ENCODE measurements around the gene PEX10.
A peak's percentile ranks its signal among the peaks of the same experiment; 100 is the strongest.

PEX10 gene

GRCh38 chr1:2425892-2426291 lies 13.5 kb upstream of the PEX10 start:
- no peak for DNase-seq (ENCODE audit: low read depth in 2 of 2)

- DNase-seq (ENCODE audit: low read depth in 2 of 2) = no peak
Observed at GRCh38 chr1:2422523-2422922, 10.2 kb upstream of the PEX10 start.

DNA sequence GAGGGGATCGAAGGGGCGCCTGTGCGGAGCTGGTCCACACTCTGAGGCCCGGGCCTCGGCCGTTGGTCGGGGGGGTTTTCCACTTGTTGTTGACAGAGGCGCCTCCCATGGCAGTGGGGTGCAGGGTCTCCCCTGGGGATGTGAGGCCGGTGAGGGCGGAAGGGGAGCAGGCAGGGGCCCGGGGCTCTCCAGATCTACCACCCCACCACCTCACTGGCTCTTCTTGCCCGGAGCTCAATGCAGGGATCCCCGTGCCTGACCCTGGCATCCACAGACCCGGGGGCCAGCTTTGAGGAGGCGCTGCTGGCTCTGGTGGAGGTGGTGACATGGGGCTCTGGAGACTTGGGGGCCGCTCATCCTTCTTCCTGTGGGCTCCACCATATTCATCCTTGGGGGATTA lies 7.1 kb upstream of the PEX10 start:
- DNase-seq (ENCODE audit: low read depth in 2 of 2) = no peak

- no peak for DNase-seq (ENCODE audit: low read depth in 2 of 2)
Observed at GRCh38 chr1:2418791-2419320, 6.5 kb upstream of the PEX10 start.

- DNase-seq (ENCODE audit: low read depth in 2 of 2) = no peak
Observed at GRCh38 chr1:2417833-2418225, 5.5 kb upstream of the PEX10 start.

DNA sequence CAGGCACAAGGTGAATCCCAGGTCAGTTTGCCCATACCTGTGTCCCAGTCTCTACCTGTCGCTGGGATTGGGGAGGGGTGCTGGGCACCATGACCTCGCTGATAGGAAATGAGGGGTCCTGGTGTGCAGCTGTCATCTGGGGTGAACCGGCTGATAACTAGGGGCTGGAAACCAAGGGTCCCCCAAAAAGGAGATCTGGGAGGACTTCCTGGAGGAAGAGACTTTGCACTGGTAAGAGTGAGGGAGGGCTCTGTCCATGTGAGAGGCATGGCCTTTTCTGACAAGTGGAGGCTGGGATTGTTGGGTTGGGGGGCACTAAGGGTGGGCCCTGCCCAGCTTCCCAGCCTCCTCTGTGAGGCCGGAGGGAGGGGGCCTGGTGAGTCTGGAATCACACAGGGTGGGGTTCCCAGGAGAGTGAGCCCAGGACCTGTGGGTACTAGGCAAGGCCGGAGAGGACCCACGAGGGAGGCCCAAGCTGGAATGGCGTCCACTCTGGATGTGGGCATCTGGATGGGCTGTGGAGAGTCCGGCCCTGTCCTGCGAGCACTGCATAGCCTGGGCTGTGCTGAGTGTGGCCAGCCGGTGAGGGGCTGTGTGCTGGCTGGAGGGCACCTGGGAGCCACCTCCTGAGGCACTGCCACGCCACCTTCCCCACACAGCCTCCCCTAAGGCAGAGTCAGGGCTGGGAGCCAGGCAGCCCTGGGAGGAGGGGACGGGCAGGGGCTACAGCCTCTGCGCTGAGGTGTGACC lies 4.9 kb upstream of the PEX10 start:
- no peak for DNase-seq (ENCODE audit: low read depth in 2 of 2)

GRCh38 chr1:2416403-2416802 lies 4.0 kb upstream of the PEX10 start:
- DNase-seq (ENCODE audit: low read depth in 2 of 2) = no peak

GRCh38 chr1:2415801-2416208 lies 3.4 kb upstream of the PEX10 start:
- DNase-seq (ENCODE audit: low read depth in 2 of 2) = no peak

DNA sequence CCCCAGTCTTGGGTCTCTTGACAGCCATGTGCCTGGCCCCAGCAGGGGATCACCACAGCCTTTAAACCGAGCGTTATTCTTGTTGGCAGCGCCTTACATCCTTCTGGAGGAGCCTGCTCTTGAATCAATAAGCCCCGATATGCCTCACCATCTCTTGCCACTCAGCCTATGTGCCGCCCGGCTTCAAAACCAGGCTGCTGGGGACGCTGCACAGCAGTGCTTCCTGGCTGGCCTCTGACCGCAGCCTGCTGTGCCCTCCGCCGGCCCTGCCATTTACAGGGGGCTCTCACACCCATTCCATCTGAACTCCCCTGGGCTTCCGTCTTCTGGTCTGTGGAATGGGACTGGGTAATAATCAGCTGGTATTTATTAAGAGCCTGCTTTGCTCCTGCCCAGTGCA lies 3.0 kb upstream of the PEX10 start:
- DNase-seq (ENCODE audit: low read depth in 2 of 2) = no peak

- DNase-seq (ENCODE audit: low read depth in 2 of 2) = peak; percentile 8 to 18
Observed at GRCh38 chr1:2414297-2414958, 2.1 kb upstream of the PEX10 start.

DNA sequence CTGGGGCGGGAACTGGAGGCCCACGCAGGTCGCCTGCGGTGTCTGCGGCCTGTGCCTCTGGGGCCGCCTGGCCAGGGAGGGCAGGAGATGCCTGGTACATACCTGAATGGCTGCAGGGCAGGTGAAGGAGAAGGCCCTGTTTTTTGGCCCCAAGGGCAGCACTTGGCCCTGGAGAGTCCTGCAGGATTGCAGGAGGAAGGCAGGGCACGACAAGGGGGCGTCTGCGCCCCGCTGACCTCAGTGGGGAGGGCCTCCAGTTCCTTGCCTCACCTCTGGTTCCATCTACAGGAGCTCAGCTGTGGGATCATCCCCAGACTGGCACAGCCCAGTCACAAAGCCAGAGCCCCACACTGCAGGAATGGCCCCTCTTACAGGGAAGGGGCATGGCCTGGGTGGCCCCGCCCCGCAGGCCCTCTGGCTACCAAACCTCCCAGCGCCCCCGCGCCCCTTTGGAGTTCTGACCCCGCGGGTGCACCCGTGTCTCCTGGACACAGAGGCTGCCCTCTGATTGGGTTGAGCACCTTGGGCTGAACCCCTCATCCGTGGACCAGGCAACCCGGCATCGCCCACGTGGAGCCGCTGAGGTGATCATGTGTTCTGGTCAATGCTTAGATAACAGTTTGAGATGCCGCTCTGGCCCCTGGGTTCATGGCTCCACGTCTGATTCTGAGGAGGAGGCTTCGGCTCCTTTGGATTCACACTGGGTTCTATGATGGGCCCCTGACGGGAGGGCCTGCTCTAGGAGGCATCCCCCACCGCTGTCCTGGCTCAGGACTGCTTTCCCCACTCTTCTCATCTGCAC lies 1.3 kb upstream of the PEX10 start:
- DNase-seq (ENCODE audit: low read depth in 2 of 2) = no peak

DNA sequence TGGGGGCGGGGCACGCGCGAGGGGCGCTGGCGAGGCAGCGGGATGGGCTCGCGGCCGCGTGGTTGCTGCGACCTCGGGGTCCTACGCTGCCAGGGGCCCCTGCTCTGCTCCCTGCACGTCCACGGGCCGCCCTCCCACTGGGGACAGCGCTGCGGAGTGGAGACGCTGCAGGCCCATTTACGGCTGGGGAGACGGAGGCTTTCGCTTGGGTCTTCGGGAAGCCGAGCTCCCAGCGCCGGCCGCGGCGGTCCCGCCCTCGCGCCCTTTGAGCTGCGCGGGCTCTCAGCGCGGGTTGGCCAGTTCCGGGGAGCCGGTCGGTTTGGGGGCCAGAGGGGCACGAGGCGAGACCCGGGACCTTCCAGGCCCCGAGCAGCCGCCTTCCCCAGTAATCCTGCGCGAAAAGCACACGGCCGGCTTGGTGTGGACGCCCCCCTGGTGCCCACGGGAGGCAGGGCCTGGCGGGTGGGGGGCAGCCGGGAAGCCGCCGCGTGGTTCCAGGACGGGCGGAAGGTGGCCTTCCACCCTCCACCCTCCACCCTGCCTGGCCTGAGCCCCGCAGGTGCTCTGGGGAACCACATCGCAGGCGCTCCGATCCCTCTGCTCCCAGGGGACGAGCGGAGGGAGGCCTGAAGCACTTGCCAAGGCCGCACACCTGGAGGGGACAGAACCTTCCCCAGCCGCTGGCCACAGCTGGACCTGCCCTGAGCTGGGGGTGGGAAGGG lies 570 bp upstream of the PEX10 start:
- peak in 1 of 2 experiments; percentile 5 for DNase-seq (ENCODE audit: low read depth in 2 of 2)

DNA sequence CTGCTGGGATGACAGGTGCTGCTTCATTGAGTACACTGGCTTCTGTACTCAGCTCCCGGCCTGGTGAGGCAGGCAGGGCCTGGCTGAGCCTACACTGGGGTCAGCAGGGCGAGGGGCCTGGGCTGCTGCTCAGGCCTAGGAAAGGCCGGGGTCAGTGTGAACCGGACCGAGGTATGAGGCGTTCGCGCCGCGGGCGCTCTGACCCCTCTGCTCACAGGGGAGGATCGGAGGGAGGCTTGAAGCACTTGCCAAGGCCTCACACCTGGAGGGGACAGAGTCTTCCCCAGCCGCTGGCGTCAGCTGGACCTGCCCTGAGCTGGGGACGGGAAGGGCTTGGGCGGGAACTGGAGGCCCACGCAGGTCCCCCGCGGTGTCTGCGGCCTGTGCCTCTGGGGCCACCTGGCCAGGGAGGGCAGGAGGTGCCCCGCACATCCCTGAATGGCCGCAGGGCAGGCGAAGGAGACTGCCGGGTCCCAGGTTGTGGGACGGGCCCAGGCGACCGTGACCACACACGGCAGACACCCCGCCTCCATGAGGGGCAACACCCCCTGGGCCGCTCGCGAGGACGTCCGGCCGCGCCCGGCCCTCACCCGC lies 466 bp downstream of the PEX10 start:
- DNase-seq (ENCODE audit: low read depth in 2 of 2) = no peak

DNA sequence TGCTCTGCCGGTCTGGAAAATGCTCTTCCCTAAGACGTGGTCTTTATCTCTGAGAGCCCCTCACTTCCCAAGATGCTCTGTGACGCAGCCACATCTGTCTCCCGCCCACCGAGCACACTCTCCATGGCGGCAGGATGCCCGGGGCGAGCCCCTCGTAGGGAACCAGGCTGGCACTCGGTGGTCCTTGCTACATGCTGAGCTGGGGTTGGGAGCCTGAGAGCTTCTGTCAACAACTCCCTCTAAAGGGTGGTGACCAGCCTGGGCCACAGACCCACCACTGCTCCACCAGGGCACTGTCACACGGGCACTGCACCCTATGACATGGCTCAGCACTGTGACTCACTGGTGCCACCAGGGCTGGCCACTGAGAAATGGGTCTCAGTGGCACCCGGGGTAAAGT lies 2.6 kb downstream of the PEX10 start:
- DNase-seq (ENCODE audit: low read depth in 2 of 2) = no peak

- no peak for DNase-seq (ENCODE audit: low read depth in 2 of 2)
Observed at GRCh38 chr1:2408859-2409276, 3.5 kb downstream of the PEX10 start.

DNA sequence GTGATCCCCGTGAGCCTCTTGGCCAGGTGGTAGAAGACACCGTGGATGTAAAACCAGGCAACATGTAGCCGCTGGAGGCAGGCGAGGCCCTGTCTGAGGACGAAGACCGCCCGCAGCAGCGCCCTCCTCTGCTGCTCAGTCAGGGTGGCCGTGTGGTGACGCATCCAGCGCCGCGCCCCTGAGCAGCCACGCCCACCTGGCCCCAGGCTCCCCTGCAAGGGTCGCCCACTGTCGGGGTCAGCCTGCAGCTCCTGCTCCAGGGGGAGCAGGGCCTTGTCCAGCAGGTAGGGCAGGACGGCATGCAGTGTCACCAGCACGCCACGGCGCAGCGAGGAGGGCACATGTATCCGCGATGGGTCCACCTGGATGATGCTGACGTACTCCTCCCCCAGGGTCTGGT lies 3.9 kb downstream of the PEX10 start:
- DNase-seq (ENCODE audit: low read depth in 2 of 2) = no peak

DNA sequence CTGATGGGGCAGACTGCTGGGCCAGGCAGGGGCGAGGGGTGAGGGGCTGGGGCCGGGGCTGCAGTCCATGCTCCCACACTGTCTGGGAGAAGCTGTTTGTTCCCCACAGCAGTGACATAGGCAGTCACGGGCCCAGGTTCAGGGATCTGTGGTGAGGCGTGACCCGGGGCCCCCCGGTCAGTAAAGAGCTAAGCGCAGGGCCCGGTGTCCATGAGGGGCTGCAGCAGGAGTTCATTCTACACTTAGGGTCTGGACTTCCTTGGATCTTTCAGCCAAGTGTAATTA lies 4.4 kb downstream of the PEX10 start:
- DNase-seq (ENCODE audit: low read depth in 2 of 2) = no peak

DNA sequence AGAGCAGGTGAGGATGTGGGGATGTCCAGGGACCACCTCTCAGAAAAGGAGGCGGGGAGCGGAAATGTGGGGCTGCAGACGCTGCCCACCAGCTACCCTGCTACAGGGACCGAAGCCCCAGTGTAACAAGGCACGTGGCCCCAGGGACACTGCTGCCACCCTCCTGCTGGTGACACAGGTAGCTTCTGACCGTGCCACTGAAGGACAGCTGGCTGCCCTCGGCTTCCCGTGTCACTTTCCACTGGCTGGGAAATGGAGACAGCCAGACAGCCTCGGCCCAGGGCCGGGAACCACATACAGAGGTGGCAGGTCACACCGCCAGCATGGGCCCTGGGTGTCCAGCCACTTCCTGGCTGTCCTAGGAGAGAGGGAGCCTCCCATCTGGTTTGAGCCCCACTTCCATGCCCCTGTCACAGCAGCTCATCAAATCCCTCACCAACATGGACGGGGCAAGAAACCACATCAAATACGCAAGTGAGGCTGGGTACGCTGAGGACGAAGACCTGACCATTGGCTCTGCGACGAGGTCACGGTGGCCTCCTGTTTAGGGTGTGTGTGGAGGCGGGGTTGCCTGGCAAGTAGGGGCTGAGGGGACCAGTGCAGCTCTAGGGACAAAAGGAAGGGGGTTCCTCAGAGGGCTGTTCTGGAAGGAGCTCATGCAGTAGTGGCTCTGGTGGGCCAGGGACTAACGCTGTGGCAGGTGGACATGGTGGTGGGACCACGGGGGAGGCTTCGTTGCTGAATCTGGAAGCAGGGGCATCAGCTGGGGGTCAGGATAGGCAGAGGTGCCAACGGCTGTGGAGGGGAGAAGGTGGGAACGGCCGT lies 5.0 kb downstream of the PEX10 start:
- DNase-seq (ENCODE audit: low read depth in 2 of 2) = no peak

- DNase-seq (ENCODE audit: low read depth in 2 of 2) = no peak
Observed at GRCh38 chr1:2406451-2407041, 5.8 kb downstream of the PEX10 start.

DNA sequence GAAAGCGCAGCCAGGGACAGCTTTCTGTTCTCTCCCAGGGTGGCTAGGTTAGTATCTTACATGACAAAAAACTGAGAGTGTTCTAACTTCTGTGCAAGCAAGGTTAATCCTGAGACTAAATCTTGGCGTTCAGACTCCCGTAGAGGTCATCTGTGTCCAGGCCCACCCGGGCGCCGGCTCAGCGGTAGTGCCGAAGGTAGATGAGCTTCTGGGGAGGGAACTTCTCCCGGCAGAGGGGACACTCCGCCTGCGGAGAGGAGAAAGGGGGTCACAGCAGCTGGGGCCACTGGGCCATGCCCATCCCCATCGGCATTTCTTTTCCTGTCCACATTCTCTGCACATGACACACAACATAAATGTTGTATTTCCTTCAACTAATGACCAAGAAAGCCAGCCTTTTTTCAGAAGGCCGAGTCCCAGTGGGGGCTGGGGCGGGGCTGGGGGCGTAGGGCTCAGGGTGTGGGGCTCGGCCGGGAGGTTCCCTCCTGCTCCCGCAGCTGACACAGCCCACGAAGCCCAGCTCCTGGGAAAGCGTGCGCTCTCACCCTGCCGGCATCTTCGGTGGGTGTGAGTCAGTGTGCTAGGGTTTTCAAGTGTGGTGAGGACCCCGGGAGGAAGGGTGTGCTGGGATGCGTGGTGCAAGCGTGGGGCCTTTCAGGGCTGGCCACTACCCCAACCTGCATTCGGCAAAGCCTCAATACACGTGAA lies 6.6 kb downstream of the PEX10 start:
- no peak for DNase-seq (ENCODE audit: low read depth in 2 of 2)

Data from fibroblast of skin of left biceps (primary cell).